Small intestine (tissue), 16 donors: ENCODE measurements around the gene ZMYND11. TPM values are rescaled to one million over a fixed set of nuclear protein-coding genes. Genes with fewer than 3 reads are reported as not detected.

Experiments
- DNase-seq, 2 donors: peaks; one replicate each; pipeline versions ENCODE4 v3.0.0 to v3.0.0-alpha.2; 2013
- FAIRE-seq: peaks from 2 replicates; lab custom pipeline; 2012; peaks lifted over from hg19 to GRCh38; lab: Jason Lieb, UNC
- H3K27ac ChIP-seq, 3 donors: one replicate each; pipeline ENCODE4 v1.5.1; 2013; ENCODE audit warnings: low read length in 2 of 3, mild to moderate bottlenecking in 2 of 3, control low read depth in 1 of 3, inconsistent platforms in 1 of 3, low read depth in 1 of 3, moderate library complexity in 1 of 3
- H3K27me3 ChIP-seq, 3 donors: one replicate each; pipeline ENCODE4 v1.6.1; 2013; ENCODE audit warnings: low read length in 3 of 3, inconsistent platforms in 1 of 3; ENCODE audit not compliant: control insufficient read depth in 3 of 3, insufficient read depth in 3 of 3
- H3K36me3 ChIP-seq, 3 donors: one replicate each; pipeline ENCODE4 v1.6.1; 2013; ENCODE audit warnings: low read length in 3 of 3, inconsistent platforms in 1 of 3, low read depth in 1 of 3, mild to moderate bottlenecking in 1 of 3, moderate library complexity in 1 of 3; ENCODE audit not compliant: control insufficient read depth in 3 of 3, insufficient read depth in 2 of 3
- H3K4me1 ChIP-seq, 3 donors: one replicate each; pipeline ENCODE4 v1.6.1; 2013; ENCODE audit warnings: low read length in 2 of 3, inconsistent platforms in 1 of 3, low read depth in 1 of 3, mild to moderate bottlenecking in 1 of 3, moderate library complexity in 1 of 3; ENCODE audit not compliant: control insufficient read depth in 3 of 3, insufficient read depth in 2 of 3
- H3K4me3 ChIP-seq, 3 donors: one replicate each; pipeline ENCODE4 v1.5.1; 2013; ENCODE audit warnings: low read length in 3 of 3, control low read depth in 1 of 3, inconsistent platforms in 1 of 3, low read depth in 1 of 3, mild to moderate bottlenecking in 1 of 3, moderate library complexity in 1 of 3
- H3K9me3 ChIP-seq, 2 donors: one replicate each; pipeline ENCODE4 v1.6.1; 2013; ENCODE audit warnings: low read depth in 1 of 2, low read length in 1 of 2; ENCODE audit not compliant: control insufficient read depth in 2 of 2, insufficient read depth in 1 of 2
- WGBS, 3 donors: extraction: QIAGEN DNeasy Blood & Tissue Kit; methylation state at CpG; one replicate each; pipeline ENCODE4 v1.1.7; 2013; 5-methylcytosine and 5-hydroxymethylcytosine counted together
- long read RNA-seq, 10 donors: transcript quantifications; one replicate each; lab custom pipeline, GENCODE V29; 2026
- polyA plus RNA-seq, 4 donors: library from polyadenylated mRNA; stranded (reverse) in 3 of 4; unstranded in 1 of 4; fragments of 200-250 nt in 3 of 4; fragments of 120-200 nt in 1 of 4; gene quantifications; one replicate each; pipeline versions ENCODE4 v1.2.1 to v1.2.3, GENCODE V29; 2013
- donor health status: healthy with polysubstance abuse.
- donor health status: control.
- donor health status: control.
- donor health status: Bipolar disorder and iron deficiency.
- donor health status: healthy.

Gene ZMYND11
- 10 to 100 TPM; 21.7 to 57.6 (median 27.0) TPM for polyA plus RNA-seq
- long read RNA-seq, donor 1, full-length matches to known transcripts = 4 of 13 reads
- long read RNA-seq, donor 1, partial matches to known transcripts = 0 of 13 reads
- long read RNA-seq, donor 1, other reads (novel, unspliced or antisense) = 9 of 13 reads
- long read RNA-seq, donor 2 = 0 reads
- long read RNA-seq, donor 3, full-length matches to known transcripts = 2 of 28 reads
- long read RNA-seq, donor 3, partial matches to known transcripts = 26 of 28 reads
- long read RNA-seq, donor 3, other reads (novel, unspliced or antisense) = 0 of 28 reads
- long read RNA-seq, donor 4 = 0 reads
- long read RNA-seq, donor 5 = 0 reads
- long read RNA-seq, donor 6, partial matches to known transcripts = 0 of 1 reads
- long read RNA-seq, donor 6, other reads (novel, unspliced or antisense) = 0 of 1 reads
- long read RNA-seq, donor 7 = 0 reads
- long read RNA-seq, donor 8 = 0 reads
- long read RNA-seq, donor 9 = 0 reads
- long read RNA-seq, donor 10, full-length matches to known transcripts = 7 of 12 reads
- long read RNA-seq, donor 10, partial matches to known transcripts = 5 of 12 reads
- long read RNA-seq, donor 10, other reads (novel, unspliced or antisense) = 0 of 12 reads

- 1% methylated on average over 16 to 73 of the region's 73 CpGs for WGBS, 3 donors
- Histone ChIP-seq H3K27me3 (no peaks in the 10 kb centered on the region), H3K4me1 (peaks cover 0 to 5% (median 2%) of the 10 kb centered on the region in 3 donors), H3K27ac (peak within 1 kb of the TSS; percentile 89 to 98 (median 98)), H3K9me3 (no peaks in the 10 kb centered on the region), H3K36me3 (no peaks in the 10 kb centered on the region), H3K4me3 (peak within 1 kb of the TSS; percentile 81 to 90 (median 87))
- FAIRE-seq (no peak), DNase-seq (peak; percentile 56 to 86)
These were observed at the start of gene ZMYND11 for GRCh38 chr10:135132-135600. Gene ZMYND11, plus strand, starts transcription at chr10:135455. Its CDS starts 44,558 bp downstream, at chr10:180013.

GRCh38 chr10:86031-86430 lies 49.2 kb upstream of the ZMYND11 start:
- peaks cover 0 to 13% (median 3%) of the 10 kb centered on the region in 3 donors for H3K4me1 ChIP-seq
- H3K36me3 ChIP-seq = no peaks in the 10 kb centered on the region
- no peaks in the 10 kb centered on the region for H3K9me3 ChIP-seq
- no peak for FAIRE-seq
- no peak overlapping the region for H3K4me3 ChIP-seq
- no peaks in the 10 kb centered on the region for H3K27me3 ChIP-seq
- WGBS, 3 donors = 83 to 88% (median 84%) methylated on average over 8 to 10 of the region's 10 CpGs
- no peak for DNase-seq
- no peak overlapping the region for H3K27ac ChIP-seq

GRCh38 chr10:87177-88080 lies 47.8 kb upstream of the ZMYND11 start:
- FAIRE-seq = no peak
- H3K36me3 ChIP-seq = no peaks in the 10 kb centered on the region
- no peak overlapping the region for H3K4me3 ChIP-seq
- H3K27ac ChIP-seq = peak overlapping the region in 1 of 3 donors; percentile 38
- 42 to 65% (median 46%) methylated on average over 16 to 19 of the region's 19 CpGs for WGBS, 3 donors
- peak; percentile 80 to 82 for DNase-seq
- H3K4me1 ChIP-seq = peaks cover 0 to 13% (median 3%) of the 10 kb centered on the region in 3 donors
- no peaks in the 10 kb centered on the region for H3K9me3 ChIP-seq
- H3K27me3 ChIP-seq = no peaks in the 10 kb centered on the region

- no peaks in the 10 kb centered on the region for H3K9me3 ChIP-seq
- H3K4me1 ChIP-seq = peaks cover 0 to 13% (median 3%) of the 10 kb centered on the region in 3 donors
- no peak for FAIRE-seq
- DNase-seq = peak; percentile 16 to 21
- 33 to 43% (median 39%) methylated on average over 4 of the region's 4 CpGs for WGBS, 3 donors
- no peaks in the 10 kb centered on the region for H3K36me3 ChIP-seq
- H3K27me3 ChIP-seq = no peaks in the 10 kb centered on the region
- no peak overlapping the region for H3K4me3 ChIP-seq
- H3K27ac ChIP-seq = no peak overlapping the region
These were observed 47.0 kb upstream of the ZMYND11 start for GRCh38 chr10:88253-88652.

- FAIRE-seq (no peak), DNase-seq (no peak)
- Histone ChIP-seq H3K4me1 (peaks cover 0 to 13% (median 3%) of the 10 kb centered on the region in 3 donors), H3K27me3 (no peaks in the 10 kb centered on the region), H3K36me3 (no peaks in the 10 kb centered on the region), H3K27ac (no peak overlapping the region), H3K4me3 (no peak overlapping the region), H3K9me3 (no peaks in the 10 kb centered on the region)
- 80 to 83% (median 82%) methylated on average over 2 of the region's 2 CpGs for WGBS, 3 donors
These were observed 46.0 kb upstream of the ZMYND11 start for GRCh38 chr10:89248-89647.

- FAIRE-seq (no peak), DNase-seq (no peak)
- Histone ChIP-seq H3K4me3 (no peak overlapping the region), H3K27me3 (no peaks in the 10 kb centered on the region), H3K9me3 (peaks cover 0 to 5% of the 10 kb centered on the region in 2 donors), H3K36me3 (no peaks in the 10 kb centered on the region), H3K4me1 (peaks cover 0 to 13% (median 3%) of the 10 kb centered on the region in 3 donors), H3K27ac (no peak overlapping the region)
- 85 to 96% (median 89%) methylated on average over 1 of the region's 1 CpG for WGBS, 3 donors
These were observed 45.1 kb upstream of the ZMYND11 start for GRCh38 chr10:90161-90560.

- H3K9me3 ChIP-seq = peaks cover 0 to 11% of the 10 kb centered on the region in 2 donors
- no peak overlapping the region for H3K4me3 ChIP-seq
- FAIRE-seq (no peak), DNase-seq (no peak)
- 84 to 91% (median 86%) methylated on average over 8 of the region's 8 CpGs for WGBS, 3 donors
- H3K27me3 ChIP-seq = no peaks in the 10 kb centered on the region
- H3K4me1 ChIP-seq = peaks cover 0 to 13% (median 3%) of the 10 kb centered on the region in 3 donors
- no peaks in the 10 kb centered on the region for H3K36me3 ChIP-seq
- no peak overlapping the region for H3K27ac ChIP-seq
These were observed 43.9 kb upstream of the ZMYND11 start for GRCh38 chr10:91313-91712.

- Histone ChIP-seq H3K4me3 (no peak overlapping the region), H3K9me3 (peaks cover 0 to 15% of the 10 kb centered on the region in 2 donors), H3K36me3 (no peaks in the 10 kb centered on the region), H3K27ac (no peak overlapping the region), H3K4me1 (peaks cover 0 to 8% (median 3%) of the 10 kb centered on the region in 3 donors), H3K27me3 (no peaks in the 10 kb centered on the region)
- no peak for DNase-seq
- 38 to 77% (median 48%) methylated on average over 4 of the region's 4 CpGs for WGBS, 3 donors
- FAIRE-seq = no peak
These were observed 43.1 kb upstream of the ZMYND11 start for GRCh38 chr10:92153-92552.
